Left renal cortex interstitium (tissue), 4 donors: ENCODE measurements around the gene RAD17. TPM values are rescaled to one million over a fixed set of nuclear protein-coding genes. Genes with fewer than 3 reads are reported as not detected.
"Not testable (repeated sequence)": the region's sequence is repeated elsewhere in the genome, so short reads cannot be mapped to it uniquely, and the experiment has no call there.

Experiments
- DNase-seq, 4 donors: peaks; one replicate each; pipeline ENCODE4 v3.0.0-alpha.2; 2013; ENCODE audit warnings: low read depth in 4 of 4, low spot score in 2 of 4, missing footprints in 1 of 4
- polyA plus RNA-seq, 4 donors: library from polyadenylated mRNA; unstranded; fragments of 120-200 nt; gene quantifications; one replicate each; pipeline ENCODE4 v1.2.1, GENCODE V29; 2013; ENCODE audit not compliant: insufficient read length in 4 of 4

The RAD17 gene
- polyA plus RNA-seq, 4 donors: 35.7 to 40.0 (median 38.3) TPM

- no peak for DNase-seq
Measured at GRCh38 chr5:69374911-69375446, 5.4 kb downstream of the RAD17 start.

DNA sequence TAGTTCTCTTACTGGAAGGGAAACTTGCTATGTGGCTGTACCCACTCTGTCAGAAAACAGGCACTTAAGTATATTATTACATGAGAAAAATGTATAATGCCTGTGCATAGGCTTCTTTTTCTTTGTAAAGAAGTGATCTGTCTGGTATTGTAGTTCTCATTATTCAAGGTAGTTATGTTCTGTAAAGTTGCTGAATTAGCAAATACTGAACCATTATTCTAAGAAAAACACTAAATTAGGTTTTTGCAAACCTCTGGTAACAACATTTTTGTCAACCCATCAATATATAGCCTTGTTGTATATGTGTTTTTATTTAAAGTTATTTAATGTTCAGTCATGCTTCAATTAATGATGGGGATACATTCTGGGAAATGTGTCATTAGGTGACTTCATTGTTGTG, 8.8 kb downstream of the RAD17 start:
- no peak for DNase-seq

- DNase-seq: no peak
Measured at GRCh38 chr5:69404659-69405330, 35.2 kb downstream of the RAD17 start.

GRCh38 chr5:69414885-69415583, 45.4 kb downstream of the RAD17 start, which contains the start of gene MARVELD2:
MARVELD2 (plus strand) TSS chr5:69415116; CDS start chr5:69419386, 4,270 bp downstream.
- peak in 3 of 4 donors; percentile 57 to 73 (median 63) for DNase-seq

DNA sequence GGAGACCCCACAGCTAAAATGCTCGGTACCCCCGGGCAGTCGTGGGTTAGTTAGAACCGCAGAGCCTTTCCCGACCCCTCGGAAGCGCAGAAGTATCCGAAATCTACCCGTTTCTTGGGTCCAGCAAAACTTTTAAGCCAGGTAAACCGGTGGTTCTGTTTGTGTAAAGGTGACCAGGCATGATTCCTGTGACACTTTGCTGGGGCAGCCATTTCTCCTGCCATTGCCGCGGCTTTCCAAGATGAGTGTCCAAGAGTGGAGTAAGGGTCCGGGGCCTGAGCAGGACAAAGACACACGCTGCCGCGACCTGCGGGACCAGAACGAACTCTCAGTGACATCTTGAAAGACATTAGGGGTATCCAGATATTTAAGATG, 46.0 kb downstream of the RAD17 start:
- DNase-seq: peak in 3 of 4 donors; percentile 20 to 24 (median 23)

GRCh38 chr5:69416180-69416579, 46.6 kb downstream of the RAD17 start:
- no peak for DNase-seq

GRCh38 chr5:69416699-69417098, 47.1 kb downstream of the RAD17 start:
- DNase-seq: no peak

DNA sequence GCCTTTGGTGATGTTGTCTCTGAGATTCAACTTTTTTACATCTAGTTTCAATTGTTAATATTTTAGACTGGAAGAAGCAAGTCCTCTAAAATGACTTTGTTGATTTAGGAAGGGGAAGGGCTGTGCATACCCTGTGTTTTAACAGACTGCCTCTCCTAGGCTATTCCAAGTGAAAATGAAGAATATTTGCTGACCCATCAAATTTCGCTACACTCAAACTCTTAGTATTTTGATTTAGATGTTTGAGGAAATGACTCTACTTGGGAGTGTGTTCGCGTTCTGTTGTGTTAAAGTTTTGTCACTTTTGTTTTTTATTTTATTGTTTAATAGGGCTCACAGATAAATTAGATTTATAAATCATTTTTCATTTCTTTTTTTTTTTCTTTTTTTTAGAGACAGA, 48.9 kb downstream of the RAD17 start:
- no peak for DNase-seq

- no peak for DNase-seq
Measured at GRCh38 chr5:69431424-69432303, 62.0 kb downstream of the RAD17 start.

DNA sequence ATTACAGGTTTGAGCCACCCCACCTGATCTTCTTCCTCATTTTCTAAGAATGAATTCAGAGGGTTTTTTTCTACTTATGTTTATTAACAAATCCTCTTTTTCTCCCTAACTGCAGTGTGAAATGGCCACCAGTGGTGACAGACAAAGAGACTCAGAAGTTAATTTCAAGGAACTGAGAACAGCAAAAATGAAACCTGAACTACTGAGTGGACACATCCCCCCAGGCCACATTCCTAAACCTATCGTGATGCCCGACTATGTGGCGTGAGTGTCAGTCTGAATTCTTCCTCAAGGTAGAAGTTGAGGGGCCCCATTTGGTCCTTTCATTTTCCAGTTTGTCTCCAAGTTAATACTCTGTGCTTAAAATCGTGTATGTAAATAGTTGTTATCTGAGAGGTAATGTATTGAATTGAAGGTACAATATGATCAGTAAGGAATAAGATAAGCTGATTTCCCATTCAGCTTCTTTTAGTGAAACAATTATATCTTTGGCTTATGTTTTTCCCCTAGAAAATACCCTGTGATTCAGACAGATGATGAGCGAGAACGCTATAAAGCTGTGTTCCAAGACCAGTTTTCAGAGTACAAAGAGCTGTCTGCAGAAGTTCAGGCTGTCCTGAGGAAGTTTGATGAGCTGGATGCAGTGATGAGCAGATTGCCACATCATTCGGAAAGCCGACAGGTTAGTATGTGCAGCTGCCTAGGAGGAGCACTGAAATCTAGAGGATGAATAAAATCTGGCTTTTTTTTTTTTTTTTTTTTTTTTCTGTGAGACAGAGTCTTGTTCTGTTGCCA, 63.0 kb downstream of the RAD17 start:
- DNase-seq: no peak

- not testable (repeated sequence) for DNase-seq
Measured at GRCh38 chr5:69435276-69435884, 65.8 kb downstream of the RAD17 start.

DNA sequence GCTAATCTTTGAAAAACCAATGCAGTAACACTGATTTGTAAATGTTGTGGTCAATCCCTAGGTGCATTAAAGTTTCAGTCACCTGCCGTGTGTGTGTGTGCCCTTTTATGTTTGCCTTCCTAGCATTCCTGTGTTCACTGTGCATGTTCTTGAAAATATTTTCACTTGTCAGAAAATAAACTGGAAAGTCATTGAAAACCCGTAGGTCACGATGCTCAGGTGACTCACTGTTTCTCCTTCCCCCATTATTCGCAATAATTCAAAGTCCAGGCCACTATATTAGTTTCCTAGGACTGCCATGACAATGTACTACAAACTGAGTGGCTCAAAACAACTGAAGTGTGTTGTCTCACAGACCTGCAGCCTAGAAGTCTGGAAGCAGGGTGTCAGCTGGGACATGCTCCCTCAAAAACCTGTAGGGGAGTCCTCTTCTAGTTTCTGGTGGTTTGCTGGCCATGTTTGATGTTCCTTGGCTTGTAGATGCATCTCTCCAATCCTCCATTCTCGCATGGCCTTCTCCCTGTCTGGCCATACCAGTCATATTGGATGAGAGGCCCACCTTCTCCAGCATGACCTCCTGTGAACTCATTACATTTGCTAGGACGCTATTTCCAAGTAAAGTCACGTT, 74.6 kb downstream of the RAD17 start:
- peak in 1 of 4 donors; percentile 5 for DNase-seq

DNA sequence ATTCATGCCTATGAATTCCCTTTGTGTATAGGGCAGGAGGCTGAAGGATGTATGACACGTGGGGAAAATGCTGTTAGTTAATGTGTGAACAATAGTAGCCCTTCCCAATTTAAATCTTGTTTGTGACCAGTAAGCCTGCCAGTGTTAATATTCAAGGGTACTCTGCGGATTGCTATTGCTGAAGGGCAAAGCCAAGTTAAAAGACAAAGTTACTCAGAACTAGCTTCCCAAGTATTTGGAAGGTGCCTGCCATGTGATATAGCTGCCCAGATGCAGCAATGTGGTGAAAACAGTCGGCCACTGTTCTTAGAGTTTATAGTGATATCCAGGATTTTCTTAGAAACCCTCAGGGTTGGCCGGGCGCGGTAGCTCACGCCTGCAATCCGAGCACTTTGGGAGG, 79.9 kb downstream of the RAD17 start:
- no peak for DNase-seq

GRCh38 chr5:69450116-69450515, 80.5 kb downstream of the RAD17 start:
- no peak for DNase-seq

DNA sequence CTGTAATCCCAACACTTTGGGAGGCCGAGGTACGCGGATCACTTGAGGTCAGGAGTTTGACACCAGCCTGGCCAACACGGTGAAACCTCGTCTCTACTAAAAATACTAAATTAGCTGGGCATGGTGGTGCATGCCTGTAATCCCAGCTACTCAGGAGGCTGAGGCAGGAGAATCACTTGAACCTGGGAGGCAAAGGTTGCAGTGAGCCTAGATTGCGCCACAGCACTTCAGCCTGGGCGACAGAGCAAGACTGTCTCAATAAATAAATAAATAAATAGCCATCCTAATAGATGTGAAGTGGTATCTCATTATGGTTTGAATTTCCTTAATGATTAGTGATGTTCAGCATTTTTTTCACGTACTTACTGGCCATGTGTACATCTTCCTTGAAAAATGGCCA, 80.9 kb downstream of the RAD17 start:
- DNase-seq: not testable (repeated sequence)

- DNase-seq: no peak
Measured at GRCh38 chr5:69451941-69452647, 82.5 kb downstream of the RAD17 start.

DNA sequence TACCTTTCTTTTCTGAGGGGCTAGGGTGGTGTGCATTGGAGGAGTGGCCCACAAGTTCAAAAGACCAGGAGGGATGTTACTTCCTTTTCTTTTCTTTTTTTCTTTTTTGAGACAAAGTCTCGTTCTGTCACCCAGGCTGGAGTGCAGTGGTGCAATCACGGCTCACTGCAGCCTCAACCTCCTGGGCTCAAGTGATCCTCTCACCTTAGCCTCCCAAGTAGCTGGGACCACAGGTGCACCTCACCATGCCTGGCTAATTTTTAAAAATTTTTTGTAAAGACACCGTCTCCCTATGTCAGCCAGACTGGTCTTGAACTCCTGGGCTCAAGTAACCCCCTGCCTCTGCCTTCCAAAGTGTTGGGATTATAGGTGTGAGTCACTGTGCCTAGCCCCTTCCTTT, 83.9 kb downstream of the RAD17 start:
- DNase-seq: not testable (repeated sequence)

DNA sequence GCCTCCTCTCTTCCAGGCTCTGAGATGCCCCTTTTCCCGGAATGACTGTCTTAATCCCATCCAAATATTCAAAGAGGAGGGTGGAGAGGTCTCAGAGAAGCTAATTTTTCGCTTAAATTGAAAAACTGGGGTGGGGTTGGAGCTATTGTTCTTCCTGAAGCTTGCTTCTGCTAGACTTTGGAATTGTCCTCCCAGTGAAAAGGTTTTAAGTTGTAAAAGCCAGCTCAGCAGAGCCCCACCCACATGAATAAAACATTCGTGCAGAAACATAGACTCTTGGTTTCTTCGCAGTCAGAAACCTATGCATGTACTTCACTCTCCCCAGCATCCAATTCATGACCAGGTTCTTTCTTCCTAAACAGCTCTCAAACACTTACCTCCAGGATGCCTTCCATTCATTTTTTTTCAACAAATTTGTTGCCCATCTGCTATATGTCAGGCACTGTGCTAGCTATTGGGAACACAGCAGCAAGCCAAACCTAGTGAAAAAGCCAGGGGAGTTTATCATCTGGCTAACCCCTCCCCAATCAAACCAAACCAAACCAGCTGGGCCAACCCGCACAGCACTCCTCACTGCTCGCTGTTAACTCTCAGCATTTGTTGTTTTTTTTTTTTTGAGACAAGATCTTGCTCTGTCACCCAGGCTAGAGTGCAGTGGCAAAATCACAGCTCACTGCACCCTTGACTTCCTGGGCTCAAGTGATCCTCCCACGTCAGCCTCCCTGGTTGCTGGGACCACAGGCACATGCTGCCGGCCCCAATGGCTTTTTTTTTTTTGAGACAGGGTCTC, 85.0 kb downstream of the RAD17 start:
- DNase-seq: no peak
